Common myeloid progenitor, CD34-positive (primary cell): ENCODE results near the gene ESR1.

Experiments used
- CTCF ChIA-PET: fragments of 350-600 bp; sonication (Branson Sonifier 250); formaldehyde crosslinking; loops from one replicate; lab custom pipeline; 2021; ENCODE audit warnings: antibody characterized with exemption; lab: Charles Lee
- POLR2A ChIA-PET: fragments of 350-600 bp; sonication (Branson Sonifier 250); formaldehyde crosslinking; loops from one replicate; lab custom pipeline; 2021; ENCODE audit warnings: antibody characterized with exemption; lab: Charles Lee
- DNase-seq, 3 donors: peaks; one replicate each; pipeline versions ENCODE4 v3.0.0 to v3.0.0-alpha.2; 2013
- H3K27ac ChIP-seq, 2 experiments: 1 replicate in 1 of 2; 2 replicates in 1 of 2; pipeline ENCODE4 v1.7.0; 2013; ENCODE audit warnings: inconsistent platforms in 2 of 2, low read length in 2 of 2, mild to moderate bottlenecking in 2 of 2, low read depth in 1 of 2, moderate library complexity in 1 of 2; ENCODE audit not compliant: severe bottlenecking in 2 of 2, insufficient read depth in 1 of 2, poor library complexity in 1 of 2
- H3K27me3 ChIP-seq, 5 experiments: replicated peaks in 2 of 5; 1 replicate in 3 of 5; 2 replicates in 2 of 5; pipeline versions ENCODE4 v1.6.1 to v1.7.0; 2013; ENCODE audit warnings: low read length in 4 of 5, mild to moderate bottlenecking in 2 of 5, moderate library complexity in 2 of 5, inconsistent platforms in 1 of 5; ENCODE audit not compliant: insufficient read depth in 5 of 5, control insufficient read depth in 4 of 5
- H3K36me3 ChIP-seq, 4 experiments: 1 replicate in 2 of 4; 2 replicates in 2 of 4; pipeline versions ENCODE4 v1.6.1 to v1.7.0; 2013; ENCODE audit warnings: low read length in 3 of 4, control low read depth in 1 of 4, mild to moderate bottlenecking in 1 of 4; ENCODE audit not compliant: control insufficient read depth in 4 of 4, insufficient read depth in 4 of 4
- H3K4me1 ChIP-seq, 4 experiments: 1 replicate in 3 of 4; 2 replicates in 1 of 4; pipeline versions ENCODE4 v1.6.1 to v1.7.1; 2013; ENCODE audit warnings: low read length in 3 of 4, mild to moderate bottlenecking in 3 of 4, control low read depth in 1 of 4, inconsistent platforms in 1 of 4, moderate library complexity in 1 of 4; ENCODE audit not compliant: control insufficient read depth in 4 of 4, insufficient read depth in 4 of 4; ENCODE audit errors: control extremely low read depth in 1 of 4
- H3K4me3 ChIP-seq, 7 experiments: 1 replicate in 4 of 7; 2 replicates in 3 of 7; pipeline versions ENCODE4 v1.5.1 to v1.7.0; 2013; ENCODE audit warnings: mild to moderate bottlenecking in 7 of 7, low read length in 6 of 7, moderate library complexity in 6 of 7, inconsistent platforms in 2 of 7, low read depth in 2 of 7, control low read depth in 1 of 7; ENCODE audit not compliant: insufficient read depth in 4 of 7, control insufficient read depth in 1 of 7; ENCODE audit errors: extremely low read depth in 1 of 7
- H3K9me3 ChIP-seq, 5 experiments: 1 replicate in 4 of 5; 2 replicates in 1 of 5; pipeline versions ENCODE4 v1.6.1 to v1.7.1; 2013; ENCODE audit warnings: low read length in 4 of 5, mild to moderate bottlenecking in 2 of 5, inconsistent platforms in 1 of 5, low read depth in 1 of 5, moderate library complexity in 1 of 5; ENCODE audit not compliant: control insufficient read depth in 4 of 5, insufficient read depth in 2 of 5; ENCODE audit errors: control extremely low read depth in 1 of 5
- WGBS: methylation state at CpG from one replicate; pipeline ENCODE4 v1.1.5; 2013; ENCODE audit not compliant: insufficient coverage; 5-methylcytosine and 5-hydroxymethylcytosine counted together

The ESR1 gene

GRCh38 chr6:152160346-152160745, 352.9 kb downstream of the ESR1 start:
- CTCF ChIA-PET = interaction anchor here (0.7 to 1.3 kb wide), 2 partner anchors 11 to 20 kb away, joined by 3 read pairs; no protein-coding TSS in a partner anchor

GRCh38 chr6:152161501-152161900, 354.0 kb downstream of the ESR1 start:
- Histone ChIP-seq H3K36me3 (peaks cover 5 to 11% (median 9%) of the 10 kb centered on the region in 4 experiments), H3K9me3 (no peaks in the 10 kb centered on the region), H3K4me3 (no peak overlapping the region), H3K27me3 (no peaks in the 10 kb centered on the region), H3K27ac (no peak overlapping the region), H3K4me1 (peaks cover 0 to 2% (median under 1%) of the 10 kb centered on the region in 4 experiments)
- ChIA-PET CTCF (interaction anchor here (0.9 to 1.5 kb wide), 2 partner anchors 8 to 24 kb away, joined by 3 to 5 read pairs; no protein-coding TSS in a partner anchor), POLR2A (no interaction called here)
- peak in 1 of 3 donors; percentile 14 for DNase-seq

More at GRCh38 chr6:152160346-152160745, 352.9 kb downstream of the ESR1 start:
- POLR2A ChIA-PET = no interaction called here
- Histone ChIP-seq H3K4me1 (no peaks in the 10 kb centered on the region), H3K27me3 (no peaks in the 10 kb centered on the region), H3K36me3 (peaks cover 9 to 17% (median 9%) of the 10 kb centered on the region in 4 experiments), H3K27ac (no peak overlapping the region), H3K9me3 (no peaks in the 10 kb centered on the region), H3K4me3 (no peak overlapping the region)
- DNase-seq = no peak
- no CpG with 5 or more reads among the region's 3 CpGs for WGBS

- Histone ChIP-seq H3K4me3 (no peak overlapping the region), H3K27me3 (no peaks in the 10 kb centered on the region), H3K36me3 (peaks cover 7 to 11% (median 9%) of the 10 kb centered on the region in 4 experiments), H3K9me3 (no peaks in the 10 kb centered on the region), H3K4me1 (peaks cover 0 to 5% (median 4%) of the 10 kb centered on the region in 4 experiments), H3K27ac (no peak overlapping the region)
- WGBS = no CpG with 5 or more reads among the region's 5 CpGs
- CTCF ChIA-PET = no interaction called here
- POLR2A ChIA-PET = no interaction called here
- DNase-seq = no peak
These were observed 357.5 kb downstream of the ESR1 start for GRCh38 chr6:152164957-152165356.

- H3K4me3 ChIP-seq = no peak overlapping the region
- POLR2A ChIA-PET = no interaction called here
- H3K36me3 ChIP-seq = peaks cover 9 to 25% (median 11%) of the 10 kb centered on the region in 4 experiments
- no peaks in the 10 kb centered on the region for H3K27me3 ChIP-seq
- DNase-seq = peak in 2 of 3 donors; percentile 27 to 60
- no peak overlapping the region for H3K27ac ChIP-seq
- H3K4me1 ChIP-seq = peaks cover 0 to 5% (median 4%) of the 10 kb centered on the region in 4 experiments
- CTCF ChIA-PET = no interaction called here
- H3K9me3 ChIP-seq = peaks cover 0 to 5% (median 0%) of the 10 kb centered on the region in 5 experiments
- no CpG with 5 or more reads among the region's 4 CpGs for WGBS
These were observed 359.0 kb downstream of the ESR1 start for GRCh38 chr6:152166497-152166896.

GRCh38 chr6:152166897-152167296, 359.4 kb downstream of the ESR1 start:
- Histone ChIP-seq H3K9me3 (peaks cover 0 to 5% (median 0%) of the 10 kb centered on the region in 5 experiments), H3K4me1 (peaks cover 0 to 5% (median 4%) of the 10 kb centered on the region in 4 experiments), H3K27me3 (no peaks in the 10 kb centered on the region), H3K27ac (no peak overlapping the region), H3K36me3 (peaks cover 9 to 27% (median 11%) of the 10 kb centered on the region in 4 experiments), H3K4me3 (no peak overlapping the region)
- POLR2A ChIA-PET = no interaction called here
- CTCF ChIA-PET = interaction anchor here (0.6 kb wide), 1 partner anchor 56 kb away, joined by 3 read pairs; no protein-coding TSS in a partner anchor
- WGBS = 86% methylated on average over 1 of the region's 5 CpGs
- no peak for DNase-seq

GRCh38 chr6:152167641-152168603, 360.4 kb downstream of the ESR1 start:
- no peak overlapping the region for H3K27ac ChIP-seq
- H3K36me3 ChIP-seq = peaks cover 9 to 27% (median 10%) of the 10 kb centered on the region in 4 experiments
- CTCF ChIA-PET = interaction anchor here (0.6 kb wide), 1 partner anchor 57 kb away, joined by 3 read pairs; no protein-coding TSS in a partner anchor
- no peaks in the 10 kb centered on the region for H3K27me3 ChIP-seq
- POLR2A ChIA-PET = interaction anchor here (0.7 kb wide), 1 partner anchor 301 kb away, joined by 3 read pairs; no protein-coding TSS in a partner anchor
- no peak for DNase-seq
- peaks cover 0 to 5% (median 0%) of the 10 kb centered on the region in 5 experiments for H3K9me3 ChIP-seq
- H3K4me3 ChIP-seq = no peak overlapping the region
- peaks cover 0 to 5% (median 4%) of the 10 kb centered on the region in 4 experiments for H3K4me1 ChIP-seq
- WGBS = 94% methylated on average over 6 of the region's 13 CpGs
